CD4-positive, alpha-beta T cell treated with Interleukin-17A for 1 hour (primary cell): ENCODE results near the gene TCF12.

ENCODE experiments used
- DNase-seq: peaks from one replicate; pipeline ENCODE4 v3.0.0-alpha.2; 2020

The TCF12 gene

DNA sequence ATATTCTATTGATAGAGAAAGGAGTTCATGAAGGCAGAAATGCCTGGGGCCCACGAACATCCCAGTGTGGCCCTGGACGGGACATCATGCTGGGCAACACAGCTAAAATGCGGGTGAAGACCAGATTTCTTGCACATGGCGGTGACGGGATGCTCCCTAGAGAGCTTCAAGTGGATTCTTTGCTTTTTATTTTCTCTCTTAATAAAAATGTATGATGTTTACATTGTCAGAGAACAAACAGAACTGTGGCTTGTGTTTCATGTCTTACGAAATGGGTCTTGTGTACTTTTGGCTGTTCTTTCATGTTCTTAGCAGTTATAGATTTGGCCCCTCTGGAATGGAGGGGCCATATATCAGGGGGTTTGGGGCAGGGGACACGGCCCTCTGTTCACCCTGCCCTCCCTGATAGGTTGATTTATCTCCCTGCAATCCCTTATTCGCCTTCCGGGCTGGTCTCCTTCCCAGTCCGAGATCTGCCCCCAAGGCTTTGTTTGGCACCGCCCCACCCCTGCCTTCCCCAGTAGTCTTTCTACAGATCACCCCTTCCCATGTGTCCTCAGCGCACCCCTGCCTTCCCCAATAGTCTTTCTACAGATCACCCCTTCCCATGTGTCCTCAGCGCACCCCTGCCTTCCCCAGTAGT lies 389.2 kb downstream of the TCF12 start:
- DNase-seq, result no peak

DNA sequence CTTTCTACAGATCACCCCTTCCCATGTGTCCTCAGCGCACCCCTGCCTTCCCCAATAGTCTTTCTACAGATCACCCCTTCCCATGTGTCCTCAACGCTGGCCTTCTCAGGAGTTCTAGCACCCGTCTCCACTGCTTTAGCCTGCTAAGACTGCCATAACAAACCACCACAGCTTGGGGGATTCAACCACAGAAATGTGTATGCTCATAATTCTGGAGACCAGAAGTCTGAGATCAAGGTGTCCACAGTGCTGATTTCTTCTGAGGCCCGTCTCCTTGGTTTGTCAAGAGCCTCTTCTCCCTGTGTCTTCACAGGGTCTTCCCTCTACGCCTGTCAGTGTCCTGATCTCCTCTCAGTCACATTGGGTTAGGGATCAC lies 389.7 kb downstream of the TCF12 start:
- DNase-seq, result no peak

DNA sequence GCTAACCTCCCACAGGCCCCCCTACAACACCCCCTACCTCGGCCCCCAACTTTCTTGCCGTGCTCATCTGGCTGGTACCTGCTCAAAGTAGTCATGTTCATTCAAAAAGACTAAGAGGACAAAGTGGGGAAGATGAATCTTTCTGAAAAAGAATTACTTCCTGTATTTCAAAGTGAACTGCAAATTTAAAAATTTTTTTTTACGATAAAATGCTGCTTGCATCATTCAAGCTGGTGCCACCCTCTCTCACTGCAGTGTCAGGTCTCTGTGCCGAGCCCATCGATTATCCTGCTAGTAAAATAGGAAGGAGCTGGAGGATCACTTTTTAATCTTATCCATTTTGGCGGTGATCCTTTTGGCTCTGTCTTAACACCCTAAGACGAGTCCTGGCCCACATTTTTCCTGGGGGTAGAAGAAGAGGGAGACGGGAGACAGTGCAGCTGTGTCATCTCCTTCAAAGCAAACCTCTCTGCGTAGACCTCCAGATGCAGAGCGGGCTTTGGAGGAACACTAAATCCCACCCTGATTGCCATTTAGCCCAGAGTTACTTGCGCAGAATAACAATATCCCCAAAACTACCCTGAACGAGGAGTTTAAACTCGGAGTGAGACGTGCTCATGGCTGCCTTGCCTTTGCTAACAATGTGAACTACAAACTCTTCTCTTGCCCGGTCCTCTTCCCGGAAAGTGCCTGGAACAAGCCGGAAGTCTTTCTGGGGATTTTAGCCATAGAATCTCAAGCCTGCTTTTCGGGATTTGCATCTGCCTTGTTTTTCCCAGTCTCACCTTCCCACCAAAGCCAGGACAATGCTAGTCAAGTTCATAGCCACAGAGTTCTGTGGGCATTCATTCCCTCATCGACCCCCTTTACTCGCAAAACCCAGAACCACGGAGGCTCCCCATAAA lies 391.7 kb downstream of the TCF12 start:
- no peak for DNase-seq

DNA sequence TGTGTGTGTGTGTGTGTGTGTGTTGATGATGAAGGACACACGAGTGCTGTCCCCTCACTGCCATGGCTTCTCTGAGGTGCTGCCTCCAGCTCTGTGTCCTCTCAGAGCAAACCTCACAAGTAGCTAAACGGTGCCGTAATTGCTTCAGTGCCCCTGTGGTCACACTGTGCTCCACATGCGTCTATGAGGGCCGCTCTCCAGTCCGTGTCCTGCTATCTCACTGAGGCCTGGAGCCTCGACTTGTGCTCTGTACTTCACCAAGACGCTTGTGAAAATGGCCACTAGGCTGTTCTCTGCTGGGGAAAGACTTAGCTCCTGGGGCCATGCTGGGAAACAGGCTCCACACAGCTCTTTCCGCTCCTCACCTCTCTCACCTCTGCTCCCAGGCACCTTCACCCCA lies 392.4 kb downstream of the TCF12 start:
- no peak for DNase-seq

GRCh38 chr15:57312006-57312317 lies 393.5 kb downstream of the TCF12 start:
- no peak for DNase-seq

DNA sequence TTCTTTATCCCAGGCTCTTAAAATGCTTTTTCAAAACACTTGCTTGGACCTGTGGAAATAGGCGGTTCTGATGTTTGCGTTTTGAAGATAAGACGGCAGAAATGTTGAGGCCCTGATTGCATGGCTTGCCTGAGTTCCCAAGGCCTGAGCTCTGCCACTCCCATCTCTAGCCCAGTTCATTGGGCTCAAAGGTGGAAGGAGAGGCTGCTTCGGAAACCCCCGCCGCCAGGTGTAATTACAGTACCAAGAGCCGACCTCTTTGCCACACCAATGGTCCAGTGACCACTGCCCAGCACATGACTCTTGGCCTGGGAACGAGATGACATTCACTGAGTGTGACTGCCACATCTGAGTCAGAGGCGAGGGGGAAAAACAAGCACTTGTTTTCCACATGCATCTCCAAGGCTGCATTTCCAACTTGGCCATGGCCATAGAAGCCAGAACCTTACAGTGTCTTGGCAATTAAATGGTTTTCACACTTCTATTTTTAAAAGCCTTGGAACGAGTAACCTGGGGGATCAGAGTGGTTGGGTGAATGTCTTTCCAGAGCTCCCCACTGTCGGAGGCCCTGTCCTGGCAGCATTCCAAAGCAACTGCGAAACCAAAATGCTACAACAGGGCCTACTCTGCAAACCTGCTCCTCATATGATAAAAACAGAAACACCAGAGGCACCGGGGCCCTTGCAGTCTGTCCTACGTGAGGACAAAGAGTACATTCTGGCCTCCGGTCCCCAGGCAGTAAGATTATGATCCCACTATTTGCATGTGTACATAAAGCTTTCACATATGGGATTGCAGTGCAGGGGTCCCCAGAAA lies 394.1 kb downstream of the TCF12 start:
- no peak for DNase-seq

DNA sequence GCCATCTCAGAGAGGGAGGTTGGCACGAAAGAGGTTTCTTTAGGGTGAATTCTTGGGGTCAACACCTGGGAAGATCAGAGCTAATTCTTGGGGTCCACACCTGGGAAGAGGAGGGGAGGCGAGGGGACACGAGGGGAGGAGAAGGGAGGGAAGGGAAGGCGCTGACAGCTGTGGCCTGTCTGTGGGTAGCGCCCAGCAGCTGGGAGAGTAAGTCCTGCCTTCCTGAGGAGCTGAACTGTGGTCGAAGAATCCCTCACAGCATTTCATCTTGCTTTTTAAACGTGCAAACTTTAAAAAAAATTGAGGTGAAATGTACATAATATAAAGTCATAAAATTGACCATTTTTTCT lies 394.7 kb downstream of the TCF12 start:
- DNase-seq, result no peak

DNA sequence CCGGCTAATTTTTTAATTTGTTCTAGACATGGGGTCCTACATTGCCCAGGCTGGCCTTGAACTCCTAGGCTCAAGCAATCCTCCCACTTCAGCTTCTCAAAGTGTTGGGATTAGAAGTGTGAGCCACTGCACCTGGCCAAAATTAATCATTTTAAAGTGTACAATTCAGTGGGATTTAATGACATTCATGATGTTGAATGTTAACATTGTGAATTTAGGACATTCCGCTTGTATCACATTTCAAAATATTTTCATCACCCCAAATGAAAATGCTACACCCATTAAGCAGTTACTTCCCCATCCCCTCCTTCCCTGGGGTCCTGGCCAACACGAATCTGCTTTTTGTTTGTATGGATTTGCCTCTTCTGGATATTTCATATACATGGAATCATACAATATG lies 395.8 kb downstream of the TCF12 start:
- DNase-seq, result no peak

- DNase-seq, result no peak
These were observed 398.0 kb downstream of the TCF12 start for GRCh38 chr15:57316451-57316850.

- no peak for DNase-seq
These were observed 400.9 kb downstream of the TCF12 start for GRCh38 chr15:57319226-57319918.

GRCh38 chr15:57319919-57320560 lies 401.6 kb downstream of the TCF12 start:
- no peak for DNase-seq

DNA sequence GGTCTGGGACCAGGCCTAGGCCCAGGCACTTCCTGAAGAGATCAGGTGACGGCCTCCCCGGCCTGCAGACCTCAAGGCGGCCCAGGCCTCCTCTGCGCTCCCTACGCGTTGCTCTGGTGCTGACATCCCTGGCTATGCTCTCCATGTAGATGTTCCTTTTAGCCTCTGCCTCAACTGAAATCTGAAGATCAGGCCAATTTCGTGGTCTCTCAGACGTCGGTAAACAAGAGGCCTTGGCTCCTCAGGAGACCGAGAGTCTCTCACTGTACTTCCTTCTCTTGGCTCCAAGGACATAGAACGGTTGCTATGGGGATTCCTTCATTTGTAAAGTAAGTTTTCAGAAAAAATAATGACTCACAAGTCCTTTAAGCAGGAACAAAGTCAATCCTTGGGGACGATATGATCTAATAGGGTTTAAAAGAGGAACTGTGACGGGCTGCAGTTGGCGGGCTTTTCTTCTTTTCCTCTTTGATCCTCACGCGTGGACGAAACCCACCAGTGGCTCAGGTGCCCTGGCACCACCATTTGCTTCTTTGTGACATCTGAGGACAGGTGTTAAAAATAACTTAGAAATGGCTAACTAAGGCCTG lies 402.3 kb downstream of the TCF12 start:
- no peak for DNase-seq

- no peak for DNase-seq
These were observed 403.0 kb downstream of the TCF12 start for GRCh38 chr15:57321485-57321884.

DNA sequence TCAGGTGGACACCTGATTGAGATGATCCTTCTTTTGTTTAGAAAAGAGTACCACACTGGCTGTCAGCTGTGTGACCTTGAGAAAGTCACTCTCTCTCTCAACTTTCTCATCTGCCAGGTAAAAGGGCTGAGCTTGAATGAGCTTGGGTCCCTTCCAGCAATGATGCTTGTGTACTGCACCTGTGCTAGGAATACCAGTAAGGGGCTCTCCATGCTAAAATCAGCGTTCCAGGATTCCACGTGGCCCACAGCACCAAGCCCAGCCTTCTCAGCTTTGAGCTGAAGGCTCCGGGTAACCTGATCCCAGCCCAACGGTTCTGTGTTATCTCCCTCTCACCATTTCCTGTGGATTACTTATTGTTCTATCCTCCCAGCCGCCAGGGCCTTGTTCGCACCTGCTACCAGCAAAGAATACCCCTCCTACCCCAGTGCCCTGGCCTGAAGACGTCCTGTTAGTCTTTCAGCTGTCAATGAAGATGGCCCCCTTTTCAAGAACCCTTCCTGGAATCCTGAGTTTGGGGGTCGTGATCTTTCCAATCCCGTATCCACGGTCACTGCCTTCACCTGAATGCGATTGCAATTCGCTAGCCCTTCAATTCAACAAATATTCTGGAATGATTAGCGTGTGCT lies 403.6 kb downstream of the TCF12 start:
- DNase-seq, result no peak

DNA sequence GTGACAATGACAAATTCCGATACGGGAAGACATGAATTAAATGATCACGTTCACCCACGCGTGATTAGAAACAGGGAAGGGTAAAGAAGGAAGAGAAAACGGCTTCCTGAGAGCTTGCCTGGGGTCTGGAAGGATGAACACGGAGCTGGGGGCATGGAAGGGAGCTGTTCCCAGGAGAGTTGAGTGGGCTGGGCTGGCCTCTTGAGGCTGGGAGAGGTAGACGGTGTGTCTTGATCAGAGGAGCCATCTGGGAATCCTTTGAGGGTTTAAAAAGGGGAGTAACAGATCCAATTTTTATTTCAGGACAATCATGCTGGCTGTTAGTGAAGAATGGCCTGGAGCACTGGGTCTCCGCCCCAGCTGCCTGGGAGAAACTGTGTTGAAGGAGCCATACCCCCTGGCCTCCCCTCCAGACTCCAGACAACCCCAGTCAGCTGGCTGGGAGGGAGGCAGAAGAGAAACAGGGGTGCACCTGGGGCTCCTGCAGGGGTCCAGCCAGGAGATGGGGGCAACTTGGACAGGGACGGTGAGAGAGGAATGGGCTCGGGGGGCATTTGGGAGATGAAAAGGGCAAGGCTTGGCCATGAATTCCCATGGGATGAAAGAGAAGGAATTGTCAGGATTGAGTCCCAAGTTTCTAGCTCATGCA lies 404.3 kb downstream of the TCF12 start:
- DNase-seq, result no peak

DNA sequence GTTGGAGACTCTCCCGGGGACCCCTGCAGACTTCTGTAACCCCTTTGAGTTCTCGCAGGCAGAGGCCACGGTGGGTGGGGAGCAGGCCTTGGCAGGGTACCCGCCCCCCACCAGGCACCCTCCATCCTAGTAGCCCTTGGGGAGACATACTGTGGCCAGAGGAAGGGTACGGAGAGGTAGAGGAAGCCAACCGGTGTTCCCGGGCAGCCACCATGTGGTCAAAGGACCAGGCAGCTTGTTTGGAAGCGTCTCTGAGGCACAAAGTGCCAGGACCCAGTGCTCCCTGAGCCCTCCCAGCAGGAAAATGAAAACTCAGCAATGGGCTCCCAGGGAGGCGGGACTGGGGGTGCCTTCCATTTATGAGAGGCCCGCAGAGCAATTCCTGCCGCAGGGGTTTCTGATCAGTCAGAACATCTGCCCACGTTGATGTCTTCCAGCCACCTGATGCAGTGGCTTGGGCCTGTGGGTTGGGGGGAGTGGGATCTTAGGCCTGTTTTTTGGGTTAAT lies 404.9 kb downstream of the TCF12 start:
- no peak for DNase-seq

DNA sequence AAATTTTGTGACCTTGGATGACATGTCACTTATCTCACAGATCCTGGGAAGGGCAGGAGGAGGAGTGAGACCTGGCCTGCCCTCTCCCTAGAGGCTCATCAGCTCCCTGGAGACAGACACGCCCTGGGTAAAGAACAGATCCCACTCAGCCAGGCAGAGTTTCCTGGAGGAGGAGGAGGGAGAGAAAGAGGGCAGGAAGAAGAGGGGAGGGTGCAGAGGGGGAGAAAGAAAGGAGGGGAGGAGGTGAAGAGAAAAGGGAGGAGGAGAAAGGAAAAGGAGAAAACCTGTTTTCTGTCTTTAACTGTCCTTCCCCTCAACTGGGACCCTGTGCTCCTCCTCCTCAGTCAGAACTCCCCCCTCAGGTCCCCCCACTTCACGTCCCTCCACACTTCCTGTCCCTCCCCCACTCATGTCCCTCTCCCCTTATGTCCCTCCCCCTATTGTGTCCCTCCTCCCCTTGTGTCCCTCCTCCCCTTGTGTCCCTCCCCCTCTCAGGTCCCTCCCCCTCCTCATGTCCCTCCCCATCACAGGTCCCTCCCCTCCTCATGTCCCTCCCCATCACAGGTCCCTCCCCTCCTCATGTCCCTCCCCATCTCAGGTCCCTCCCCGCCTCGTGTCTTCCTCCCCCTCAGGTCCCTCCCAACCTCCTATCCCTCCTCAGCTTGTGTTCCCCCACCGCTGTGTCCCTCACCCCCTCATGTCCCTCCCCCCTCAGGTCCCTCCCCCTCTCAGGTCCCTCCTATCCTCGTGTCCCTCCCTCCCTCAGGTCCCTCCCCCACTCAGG lies 405.6 kb downstream of the TCF12 start:
- peak; percentile 23 for DNase-seq

- no peak for DNase-seq
These were observed 406.1 kb downstream of the TCF12 start for GRCh38 chr15:57324590-57324890.

- DNase-seq, result no peak
These were observed 406.7 kb downstream of the TCF12 start for GRCh38 chr15:57324944-57325679.

DNA sequence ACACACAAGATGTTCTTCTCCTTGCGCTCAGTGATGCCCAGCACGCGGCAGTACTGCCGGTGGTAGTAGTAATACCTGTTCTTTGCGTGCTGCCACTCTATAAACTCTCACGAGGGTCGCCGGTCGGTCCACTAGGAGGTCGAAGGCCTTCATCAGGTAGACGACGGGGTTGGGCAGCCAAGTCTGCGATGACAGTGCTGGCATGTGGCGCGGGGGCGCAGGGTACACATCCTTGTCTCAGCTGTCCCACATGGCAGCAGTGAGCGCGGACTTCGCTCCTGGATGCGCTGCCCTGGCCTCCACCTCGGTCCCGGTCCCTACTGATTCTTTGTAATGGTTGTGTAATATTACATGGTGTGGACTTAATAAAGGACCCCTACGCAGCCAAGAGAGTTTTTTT lies 407.8 kb downstream of the TCF12 start:
- no peak for DNase-seq
